Mononuclear cell (primary cell): ENCODE measurements around the gene NRG3. TPM values are rescaled to one million over a fixed set of nuclear protein-coding genes. Genes with fewer than 3 reads are reported as not detected.
"Not testable (repeated sequence)": the region's sequence is repeated elsewhere in the genome, so short reads cannot be mapped to it uniquely, and the experiment has no call there.

Experiments
- H3K27me3 ChIP-seq: 2 replicates; pipeline ENCODE4 v1.6.0; 2011; ENCODE audit warnings: low read length, control low read depth; ENCODE audit not compliant: insufficient read depth
- H3K4me1 ChIP-seq: 2 replicates; pipeline ENCODE4 v1.5.1; 2011; ENCODE audit warnings: mild to moderate bottlenecking, low read length, control low read depth; ENCODE audit not compliant: insufficient read depth
- H3K4me3 ChIP-seq: 2 replicates; pipeline ENCODE4 v1.5.1; 2011; ENCODE audit warnings: mild to moderate bottlenecking, low read length, moderate library complexity
- H3K9me3 ChIP-seq: 2 replicates; pipeline ENCODE4 v1.5.1; 2011; ENCODE audit warnings: low read depth, mild to moderate bottlenecking, control low read depth, low read length
- total RNA-seq: library from RNA; depleted of rRNA; stranded (reverse); fragments of >200 nt; gene quantifications from one replicate; pipeline ENCODE4 v1.2.3, GENCODE V29; 2012

NRG3 gene
- total RNA-seq, 1 donor = not detected

DNA sequence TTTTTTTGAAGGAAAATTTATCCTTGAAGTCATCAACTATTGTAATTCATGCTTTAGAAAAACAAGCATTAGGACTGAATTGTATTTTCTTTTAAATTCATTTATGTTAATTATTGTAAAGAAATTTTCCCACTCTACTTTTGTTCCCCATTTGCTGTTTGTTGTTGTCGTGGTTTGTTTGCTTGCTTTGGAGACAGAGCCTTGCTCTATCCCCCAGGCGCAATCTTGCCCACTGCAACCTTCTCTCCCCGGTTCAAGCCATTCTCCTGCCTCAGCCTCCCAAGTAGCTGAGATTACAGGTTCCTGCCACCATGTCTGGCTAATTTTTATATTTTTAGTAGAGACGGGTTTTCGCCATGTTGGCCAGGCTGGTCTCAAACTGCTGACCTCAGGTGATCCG is 192.2 kb downstream of the NRG3 start:
- not testable (repeated sequence) for H3K9me3 ChIP-seq, H3K4me1 ChIP-seq, H3K4me3 ChIP-seq, H3K27me3 ChIP-seq

DNA sequence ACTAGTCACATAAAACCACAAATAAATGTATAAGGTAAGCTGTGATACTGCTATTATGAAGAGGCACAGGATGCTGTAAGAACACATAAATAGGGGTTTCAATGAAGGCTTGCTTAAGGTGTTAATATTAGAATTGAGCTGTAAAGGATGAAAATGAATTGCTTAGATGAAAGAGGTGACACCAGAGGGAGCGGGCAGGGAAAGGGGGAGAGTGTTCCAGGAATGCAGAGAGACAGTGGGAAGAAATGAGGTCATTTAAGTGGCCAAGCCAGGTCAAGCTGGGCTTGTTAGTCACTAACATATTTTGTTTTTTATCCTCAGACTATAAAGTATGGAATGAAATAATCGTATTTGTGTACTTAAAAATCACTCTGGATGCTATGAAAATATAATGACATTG is 193.5 kb downstream of the NRG3 start:
- no peaks in the 10 kb centered on the region for H3K9me3 ChIP-seq
- no peaks in the 10 kb centered on the region for H3K27me3 ChIP-seq
- no peak overlapping the region for H3K4me3 ChIP-seq
- no peaks in the 10 kb centered on the region for H3K4me1 ChIP-seq

DNA sequence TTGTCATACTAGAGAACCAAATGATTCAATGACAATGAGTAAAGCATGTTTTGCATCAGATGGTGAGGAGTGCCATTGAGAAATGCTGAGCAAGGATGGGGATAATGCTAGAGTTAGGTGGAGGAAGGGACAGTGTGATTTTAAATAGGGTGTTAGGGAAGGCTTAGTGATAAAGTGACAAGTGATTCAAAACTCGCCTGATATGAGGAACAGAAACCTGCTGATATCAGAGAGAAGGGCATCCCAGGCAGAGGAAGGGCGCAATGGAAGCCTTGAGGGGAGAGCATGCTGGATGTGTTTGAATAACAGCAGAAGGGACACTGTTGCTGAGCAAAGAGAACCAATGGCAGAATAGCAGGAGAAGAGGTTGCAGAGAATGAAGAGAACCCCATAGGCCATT is 196.2 kb downstream of the NRG3 start:
- Histone ChIP-seq H3K9me3 (no peaks in the 10 kb centered on the region), H3K27me3 (no peaks in the 10 kb centered on the region), H3K4me1 (no peaks in the 10 kb centered on the region), H3K4me3 (no peak overlapping the region)

DNA sequence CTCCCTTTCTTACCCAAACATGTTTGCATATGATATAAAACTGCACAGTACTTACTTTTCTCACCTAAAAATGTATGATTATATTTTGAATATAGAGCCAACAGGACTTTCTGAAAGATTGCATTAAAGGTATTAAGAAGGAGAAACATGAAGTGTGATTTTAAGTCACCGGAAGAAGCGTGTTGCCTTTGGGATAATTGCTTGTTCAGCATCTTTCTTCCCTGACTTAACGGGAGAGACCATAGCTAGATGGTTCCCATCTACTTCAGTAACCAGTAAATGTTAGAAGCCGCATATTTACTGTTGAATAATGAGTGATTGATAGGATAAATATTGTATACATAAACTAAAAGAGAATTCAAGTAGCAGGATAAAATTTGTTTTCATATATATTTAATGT is 197.1 kb downstream of the NRG3 start:
- H3K4me1 ChIP-seq = no peaks in the 10 kb centered on the region
- H3K4me3 ChIP-seq = no peak overlapping the region
- H3K27me3 ChIP-seq = no peaks in the 10 kb centered on the region
- H3K9me3 ChIP-seq = no peaks in the 10 kb centered on the region

DNA sequence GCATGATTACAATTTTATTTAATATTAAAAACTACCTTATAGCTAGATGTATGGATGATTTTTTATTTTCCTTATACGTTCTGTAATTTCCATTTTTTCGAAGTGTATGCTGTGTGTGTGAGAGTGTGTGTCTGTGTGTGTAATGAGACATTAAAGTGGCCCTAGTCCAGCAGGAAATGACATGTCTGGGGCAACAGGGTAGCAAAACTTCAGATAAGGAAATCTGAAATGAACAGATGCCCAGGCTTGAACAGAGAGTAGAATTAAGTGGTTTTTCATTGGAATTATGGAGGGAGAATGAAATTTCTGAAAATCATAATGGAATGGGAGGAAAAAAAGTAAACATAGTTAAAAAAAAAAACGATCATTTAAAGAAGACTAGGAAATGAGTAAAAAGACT is 200.6 kb downstream of the NRG3 start:
- Histone ChIP-seq H3K27me3 (no peaks in the 10 kb centered on the region), H3K4me1 (no peaks in the 10 kb centered on the region), H3K4me3 (no peak overlapping the region), H3K9me3 (no peaks in the 10 kb centered on the region)

DNA sequence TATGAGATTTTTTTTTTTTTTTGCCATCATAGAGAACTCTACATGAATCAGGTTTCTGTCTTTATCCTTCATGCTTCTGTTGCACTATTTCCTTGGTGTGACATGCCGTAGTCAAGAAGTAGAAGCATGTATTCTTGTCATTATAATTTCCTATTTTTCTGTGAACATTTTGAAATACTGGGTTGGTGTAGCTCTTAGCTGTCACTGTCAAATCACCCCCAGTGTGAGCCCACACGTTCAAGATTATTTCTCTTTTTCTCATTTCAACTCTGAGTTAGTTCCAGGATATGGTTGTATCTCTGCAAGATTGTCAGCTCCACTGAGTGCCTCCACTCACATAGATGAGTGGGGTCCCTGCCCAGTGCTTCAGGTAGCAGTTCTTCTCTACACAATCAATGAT is 209.5 kb downstream of the NRG3 start:
- H3K4me3 ChIP-seq = no peak overlapping the region
- no peaks in the 10 kb centered on the region for H3K4me1 ChIP-seq
- no peaks in the 10 kb centered on the region for H3K27me3 ChIP-seq
- no peaks in the 10 kb centered on the region for H3K9me3 ChIP-seq

DNA sequence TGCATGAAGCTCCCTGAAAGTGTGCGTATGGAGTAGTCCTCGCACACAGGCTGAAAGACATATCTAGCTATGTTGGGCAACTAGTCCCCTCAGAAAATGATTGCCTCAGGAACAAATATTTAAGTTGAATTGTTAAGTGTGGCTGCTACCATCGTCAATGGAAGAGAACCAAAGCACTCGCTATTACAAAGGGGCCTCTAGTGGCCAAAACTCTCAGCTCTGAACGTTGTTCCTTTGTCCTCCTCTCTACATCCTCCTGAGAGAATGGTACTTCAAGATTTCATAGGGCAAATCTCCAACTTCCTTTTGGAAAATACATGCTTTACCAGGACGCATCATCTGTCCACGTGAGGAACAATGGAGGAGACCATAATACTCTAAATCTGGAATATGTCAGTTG is 209.9 kb downstream of the NRG3 start:
- no peaks in the 10 kb centered on the region for H3K4me1 ChIP-seq
- H3K27me3 ChIP-seq = no peaks in the 10 kb centered on the region
- no peaks in the 10 kb centered on the region for H3K9me3 ChIP-seq
- H3K4me3 ChIP-seq = no peak overlapping the region

DNA sequence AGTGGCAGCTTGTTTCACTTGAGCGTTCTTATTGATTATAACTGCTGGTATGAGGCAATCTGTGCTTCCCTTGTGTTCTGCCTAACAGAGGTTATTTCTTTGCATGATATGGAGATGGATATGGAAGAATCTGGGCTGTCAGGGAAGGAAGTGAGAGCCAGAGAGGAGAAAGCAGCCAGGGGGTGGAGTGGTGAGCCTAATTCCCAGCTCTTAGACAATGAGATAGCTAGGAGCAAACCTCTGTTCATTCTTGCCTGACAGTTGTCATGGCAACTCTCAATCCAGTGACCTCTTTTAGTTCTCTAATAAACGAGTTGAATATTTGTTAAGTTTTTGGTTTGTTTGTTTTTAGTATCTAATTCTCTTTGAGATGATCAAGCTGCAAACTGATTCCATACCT is 214.3 kb downstream of the NRG3 start:
- Histone ChIP-seq H3K4me3 (no peak overlapping the region), H3K9me3 (no peaks in the 10 kb centered on the region), H3K4me1 (no peaks in the 10 kb centered on the region), H3K27me3 (no peaks in the 10 kb centered on the region)

DNA sequence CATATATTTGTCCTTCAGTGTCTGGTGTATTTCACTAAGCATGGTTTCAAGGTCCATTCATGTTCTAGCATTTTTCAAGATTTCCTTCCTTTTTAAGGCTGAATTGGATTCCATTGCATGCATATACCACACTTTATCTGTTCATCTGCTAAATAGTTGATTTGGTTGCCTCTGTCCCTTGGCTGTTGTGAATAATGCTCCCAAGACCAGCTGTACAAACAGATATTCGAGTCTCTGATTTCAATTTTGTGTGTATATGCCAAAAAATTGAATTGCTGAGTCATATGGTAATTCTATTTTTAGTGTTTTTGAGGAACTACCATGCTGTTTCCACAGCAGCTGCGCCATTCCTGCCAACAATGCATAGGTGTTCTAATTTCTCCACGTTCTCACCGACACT is 216.4 kb downstream of the NRG3 start:
- Histone ChIP-seq H3K27me3 (no peaks in the 10 kb centered on the region), H3K9me3 (no peaks in the 10 kb centered on the region), H3K4me1 (no peaks in the 10 kb centered on the region), H3K4me3 (no peak overlapping the region)

DNA sequence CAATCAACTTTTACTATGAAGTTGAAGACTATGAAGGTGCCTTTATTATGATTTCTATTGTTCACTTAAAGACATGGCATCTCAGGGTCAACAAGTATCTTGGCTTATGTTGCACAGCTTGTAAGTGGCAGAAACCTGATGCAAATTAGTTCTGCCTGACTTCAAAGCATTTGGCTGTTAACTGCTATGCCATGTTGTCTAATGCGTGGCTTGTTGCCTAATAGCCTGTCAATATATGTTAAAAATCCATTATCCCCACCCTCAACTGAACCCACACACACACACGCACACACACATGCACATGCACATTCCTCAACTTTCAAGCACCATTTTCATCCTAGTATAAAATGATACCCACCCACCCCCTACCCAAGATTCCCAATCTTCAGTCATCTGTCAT is 217.1 kb downstream of the NRG3 start:
- H3K4me3 ChIP-seq = no peak overlapping the region
- H3K27me3 ChIP-seq = no peaks in the 10 kb centered on the region
- no peaks in the 10 kb centered on the region for H3K4me1 ChIP-seq

DNA sequence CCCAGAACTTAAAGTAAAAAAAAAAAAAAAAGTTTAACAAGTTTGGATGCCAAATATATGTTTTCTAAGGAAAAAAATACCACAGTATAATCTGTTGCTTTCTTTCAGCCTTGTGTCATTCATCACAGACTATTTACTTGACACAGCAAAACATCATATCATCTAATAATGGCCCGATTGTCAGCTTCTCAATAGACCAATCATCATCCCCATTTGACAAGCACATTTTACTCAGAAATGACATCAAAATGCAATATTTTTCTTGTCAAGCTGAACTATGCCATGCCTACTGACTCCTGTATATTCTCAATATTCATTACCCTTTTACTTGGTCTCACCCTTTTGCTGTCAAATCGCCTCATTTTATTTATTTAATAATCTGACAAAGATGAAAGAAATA is 249.7 kb downstream of the NRG3 start:
- Histone ChIP-seq H3K4me1 (no peaks in the 10 kb centered on the region), H3K4me3 (no peak overlapping the region), H3K9me3 (no peaks in the 10 kb centered on the region), H3K27me3 (no peaks in the 10 kb centered on the region)

More for the DNA sequence above, 217.1 kb downstream of the NRG3 start:
- H3K9me3 ChIP-seq = no peaks in the 10 kb centered on the region

DNA sequence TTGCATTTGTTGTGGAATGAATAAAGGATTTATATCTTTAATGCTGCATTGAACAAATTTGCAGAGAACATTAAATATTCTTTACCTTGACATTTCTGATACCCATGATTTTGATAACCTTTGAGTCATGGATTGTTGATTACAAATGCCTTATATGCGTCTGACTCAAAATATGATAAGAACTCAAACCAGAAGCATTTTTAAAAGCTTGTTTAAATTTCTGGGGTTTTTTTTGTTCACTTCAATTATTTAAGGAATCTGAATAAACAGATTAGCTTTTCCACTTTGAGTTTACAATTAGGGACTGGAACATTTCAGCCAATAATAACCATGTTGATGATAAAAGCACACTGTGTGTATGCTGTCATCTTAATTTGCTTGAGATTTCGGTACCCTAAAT is 253.5 kb downstream of the NRG3 start:
- Histone ChIP-seq H3K4me1 (no peaks in the 10 kb centered on the region), H3K9me3 (peaks cover 3% of the 10 kb centered on the region), H3K27me3 (no peaks in the 10 kb centered on the region), H3K4me3 (no peak overlapping the region)

DNA sequence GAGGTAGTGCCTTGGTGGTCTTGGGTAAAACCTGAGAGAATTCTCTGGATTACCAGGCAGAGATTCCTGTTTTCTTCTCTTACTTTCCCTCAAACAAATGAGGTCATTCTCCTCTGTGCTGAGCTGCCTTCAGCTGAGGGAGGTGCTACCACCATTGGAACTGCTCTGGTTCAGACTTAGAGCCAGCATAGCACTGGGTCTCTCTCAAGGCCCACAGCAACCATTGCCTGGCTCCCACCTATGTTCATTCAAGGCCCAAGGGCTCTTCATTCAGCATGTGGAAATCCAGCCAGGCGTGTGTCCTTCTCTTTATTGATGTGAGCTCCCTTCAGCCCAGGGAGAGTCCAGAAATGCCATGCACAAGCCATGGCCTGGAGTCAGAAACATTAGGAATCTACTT is 261.1 kb downstream of the NRG3 start:
- Histone ChIP-seq H3K4me3 (no peak overlapping the region), H3K4me1 (no peaks in the 10 kb centered on the region), H3K27me3 (no peaks in the 10 kb centered on the region), H3K9me3 (peaks cover 5% of the 10 kb centered on the region)

DNA sequence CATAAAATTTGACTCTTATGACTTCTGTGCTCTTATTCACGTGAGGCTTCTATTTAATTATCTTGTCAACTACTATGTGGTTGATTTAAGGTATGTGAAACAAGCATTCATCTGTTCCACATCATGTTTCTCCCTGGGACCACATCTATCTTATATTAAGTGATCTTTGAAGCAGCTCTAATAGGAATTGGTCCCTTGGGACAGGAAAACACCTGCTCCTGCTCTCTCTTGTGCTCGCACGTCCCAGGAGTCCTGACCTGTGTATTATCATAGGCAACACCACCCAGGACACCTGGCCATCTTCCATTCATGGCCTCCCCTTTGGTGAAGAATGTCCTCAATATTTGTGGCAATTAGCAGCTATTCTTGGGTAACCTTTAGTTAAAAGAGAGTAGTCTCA is 269.2 kb downstream of the NRG3 start:
- Histone ChIP-seq H3K4me3 (no peak overlapping the region), H3K27me3 (no peaks in the 10 kb centered on the region), H3K9me3 (no peaks in the 10 kb centered on the region), H3K4me1 (no peaks in the 10 kb centered on the region)

DNA sequence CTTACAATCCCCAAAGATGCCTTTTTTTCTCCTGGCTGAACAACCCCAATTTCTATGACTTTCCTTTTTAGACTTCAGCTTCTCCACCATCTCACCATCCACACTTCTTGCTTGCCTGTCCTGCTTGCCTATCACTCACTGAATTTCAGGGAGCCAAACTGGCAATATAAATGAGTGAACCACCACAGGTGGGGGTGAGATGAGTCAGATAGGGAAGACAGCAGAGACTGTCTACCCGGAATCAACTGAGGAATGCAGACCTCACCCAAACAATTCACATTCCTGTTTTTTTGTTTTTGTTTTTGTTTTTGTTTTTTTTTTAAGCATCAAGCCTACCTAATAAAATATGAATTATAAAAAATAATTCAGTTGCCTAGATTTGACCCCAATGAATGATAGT is 273.8 kb downstream of the NRG3 start:
- H3K4me3 ChIP-seq = no peak overlapping the region
- H3K4me1 ChIP-seq = no peaks in the 10 kb centered on the region
- H3K27me3 ChIP-seq = no peaks in the 10 kb centered on the region
- H3K9me3 ChIP-seq = no peaks in the 10 kb centered on the region

DNA sequence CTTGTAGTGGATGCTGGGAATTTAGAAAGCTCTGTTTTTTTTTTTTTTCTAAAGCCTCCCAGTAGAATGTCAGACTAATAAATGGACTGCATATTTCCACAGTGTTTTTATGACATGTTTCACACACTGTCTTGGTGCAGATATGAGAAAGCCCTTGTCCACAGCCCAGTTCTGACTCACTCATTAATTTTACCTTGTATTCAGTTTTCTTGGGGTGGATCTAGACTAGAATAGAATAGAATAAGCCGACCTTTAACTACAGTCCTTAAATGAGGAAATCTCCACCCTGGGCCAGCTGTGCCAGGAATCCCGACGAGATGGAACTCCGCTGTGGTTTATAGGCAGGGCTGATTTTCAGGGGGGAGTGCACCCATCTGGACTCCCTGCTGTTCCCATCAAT is 274.7 kb downstream of the NRG3 start:
- no peaks in the 10 kb centered on the region for H3K9me3 ChIP-seq
- H3K4me1 ChIP-seq = no peaks in the 10 kb centered on the region
- H3K27me3 ChIP-seq = no peaks in the 10 kb centered on the region
- no peak overlapping the region for H3K4me3 ChIP-seq
